Measurements from ENCODE around the gene WDR7.

WDR7 gene

GRCh38 chr18:57052759-57053158 is 401.6 kb downstream of the WDR7 start:
- DNase-seq = no peak

- no peak for DNase-seq
Measured at GRCh38 chr18:57054891-57055290, 403.7 kb downstream of the WDR7 start.

- DNase-seq = no peak
Measured at GRCh38 chr18:57057890-57058289, 406.7 kb downstream of the WDR7 start.

- no peak for DNase-seq
Measured at GRCh38 chr18:57058734-57059133, 407.6 kb downstream of the WDR7 start.

GRCh38 chr18:57059366-57059765 is 408.2 kb downstream of the WDR7 start:
- no peak for DNase-seq

GRCh38 chr18:57060814-57061213 is 409.7 kb downstream of the WDR7 start:
- no peak for DNase-seq

GRCh38 chr18:57062178-57062577 is 411.0 kb downstream of the WDR7 start:
- DNase-seq = no peak

- no peak for DNase-seq
Measured at GRCh38 chr18:57062844-57063243, 411.7 kb downstream of the WDR7 start.

GRCh38 chr18:57063601-57064103 is 412.5 kb downstream of the WDR7 start:
- DNase-seq = no peak

- no peak for DNase-seq
Measured at GRCh38 chr18:57073501-57074187, 422.5 kb downstream of the WDR7 start.

- no peak for DNase-seq
Measured at GRCh38 chr18:57075716-57076400, 424.7 kb downstream of the WDR7 start.

- DNase-seq = no peak
Measured at GRCh38 chr18:57077005-57077765, 426.0 kb downstream of the WDR7 start.

- DNase-seq = peak; percentile 46
Measured at GRCh38 chr18:57077786-57078552, 426.8 kb downstream of the WDR7 start.

GRCh38 chr18:57078614-57079013 is 427.5 kb downstream of the WDR7 start:
- no peak for DNase-seq

- DNase-seq = no peak
Measured at GRCh38 chr18:57080479-57080878, 429.3 kb downstream of the WDR7 start.

GRCh38 chr18:57081899-57082298 is 430.7 kb downstream of the WDR7 start:
- no peak for DNase-seq

GRCh38 chr18:57083485-57083884 is 432.3 kb downstream of the WDR7 start:
- DNase-seq = no peak

GRCh38 chr18:57084331-57085271 is 433.4 kb downstream of the WDR7 start:
- no peak for DNase-seq

- no peak for DNase-seq
Measured at GRCh38 chr18:57085371-57085770, 434.2 kb downstream of the WDR7 start.

- DNase-seq = no peak
Measured at GRCh38 chr18:57086163-57086562, 435.0 kb downstream of the WDR7 start.
